Right lobe of liver (tissue), 4 donors: ENCODE data around the gene NAT14.

Source experiments
- CTCF ChIP-seq, 4 donors: fragments of 200-600 bp in 3 of 4; fragments of 450-650 bp in 1 of 4; IDR thresholded peaks; one replicate each; pipeline versions ENCODE4 v1.5.1 to v1.8.0; 2016 to 2022; ENCODE audit warnings: antibody characterized with exemption in 4 of 4, mild to moderate bottlenecking in 2 of 4
- POLR2A ChIP-seq: fragments of 450-650 bp; IDR thresholded peaks from one replicate; pipeline ENCODE4 v1.6.1; 2017; ENCODE audit warnings: antibody characterized with exemption, mild to moderate bottlenecking
- donor health status: DM: no; HTN: no; CAD: no.
- donor health status: DM: no; HTN: no; CAD: no.
- donor health status: DM: no; HTN: yes; CAD: no.

- TF ChIP-seq POLR2A (no peak), CTCF (IDR thresholded peaks at IDR 0.05) (peak; percentile 25 to 42 (median 32))
Measured at GRCh38 chr19:55454787-55455243, 30.2 kb upstream of the NAT14 start.
